Sigmoid colon (tissue), 4 donors: ENCODE data around the gene MEF2D.

Experiments
- EP300 ChIP-seq, 4 donors: sonication (generic); formaldehyde crosslinking; IDR thresholded peaks; one replicate each; pipeline ENCODE4 v1.6.1; 2017; ENCODE audit warnings: antibody characterized with exemption in 4 of 4
- POLR2A ChIP-seq, 2 donors: fragments of 450-650 bp; IDR thresholded peaks; one replicate each; pipeline ENCODE4 v1.6.1; 2016; ENCODE audit warnings: antibody characterized with exemption in 2 of 2, mild to moderate bottlenecking in 2 of 2, moderate library complexity in 2 of 2
- POLR2AphosphoS5 ChIP-seq, 4 donors: sonication (generic); formaldehyde crosslinking; IDR thresholded peaks; one replicate each; pipeline ENCODE4 v1.6.1; 2017; ENCODE audit warnings: antibody characterized with exemption in 4 of 4
- TF ChIP-seq, protein P1 (sequence below), 4 experiments: fragments of 450-650 bp in 3 of 4; fragments of 200-600 bp in 1 of 4; IDR thresholded peaks; one replicate each; pipeline ENCODE4 v1.5.1; 2016 to 2019; ENCODE audit warnings: antibody characterized with exemption in 4 of 4, mild to moderate bottlenecking in 3 of 4, moderate library complexity in 2 of 4

DNA sequence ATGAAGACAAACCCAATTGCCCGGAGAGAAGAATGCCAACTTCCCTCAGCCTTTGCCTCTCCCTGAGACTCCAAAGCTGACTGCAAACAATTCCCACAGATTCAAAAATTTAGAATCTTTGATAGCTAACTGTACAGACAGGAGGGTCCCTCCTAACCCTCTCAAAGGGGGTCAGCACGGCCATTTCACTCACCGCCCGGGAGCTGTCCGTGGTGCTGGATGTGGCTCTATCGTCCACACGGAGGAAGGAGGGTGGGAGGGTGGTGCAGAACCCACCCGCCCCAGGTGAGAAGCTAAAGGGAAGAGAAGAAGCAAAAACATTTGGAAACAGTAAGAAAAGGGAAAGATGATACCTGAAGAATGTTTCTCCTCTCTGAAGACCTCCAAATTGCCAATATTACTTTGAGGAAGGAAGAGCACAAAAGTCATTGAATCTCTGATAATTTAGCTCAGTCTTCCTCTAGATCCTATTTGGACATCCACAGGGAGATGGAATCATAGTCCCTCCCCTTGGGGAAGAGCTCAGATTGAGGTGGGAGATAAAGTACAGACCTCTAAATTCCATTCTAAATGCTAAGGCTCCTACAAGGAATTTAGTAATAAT, 86.0 kb downstream of the MEF2D start:
- TF ChIP-seq, protein P1, sequence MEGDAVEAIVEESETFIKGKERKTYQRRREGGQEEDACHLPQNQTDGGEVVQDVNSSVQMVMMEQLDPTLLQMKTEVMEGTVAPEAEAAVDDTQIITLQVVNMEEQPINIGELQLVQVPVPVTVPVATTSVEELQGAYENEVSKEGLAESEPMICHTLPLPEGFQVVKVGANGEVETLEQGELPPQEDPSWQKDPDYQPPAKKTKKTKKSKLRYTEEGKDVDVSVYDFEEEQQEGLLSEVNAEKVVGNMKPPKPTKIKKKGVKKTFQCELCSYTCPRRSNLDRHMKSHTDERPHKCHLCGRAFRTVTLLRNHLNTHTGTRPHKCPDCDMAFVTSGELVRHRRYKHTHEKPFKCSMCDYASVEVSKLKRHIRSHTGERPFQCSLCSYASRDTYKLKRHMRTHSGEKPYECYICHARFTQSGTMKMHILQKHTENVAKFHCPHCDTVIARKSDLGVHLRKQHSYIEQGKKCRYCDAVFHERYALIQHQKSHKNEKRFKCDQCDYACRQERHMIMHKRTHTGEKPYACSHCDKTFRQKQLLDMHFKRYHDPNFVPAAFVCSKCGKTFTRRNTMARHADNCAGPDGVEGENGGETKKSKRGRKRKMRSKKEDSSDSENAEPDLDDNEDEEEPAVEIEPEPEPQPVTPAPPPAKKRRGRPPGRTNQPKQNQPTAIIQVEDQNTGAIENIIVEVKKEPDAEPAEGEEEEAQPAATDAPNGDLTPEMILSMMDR (IDR thresholded peaks at IDR 0.05), result no peak
- TF ChIP-seq EP300 (IDR thresholded peaks at IDR 0.05) (no peak), POLR2A (IDR thresholded peaks at IDR 0.05) (no peak), POLR2AphosphoS5 (IDR thresholded peaks at IDR 0.05) (no peak)
